ENCODE results near the gene ADCY9.

ADCY9 gene

GRCh38 chr16:4025428-4025827 is 90.8 kb downstream of the ADCY9 start:
- no peak for DNase-seq

DNA sequence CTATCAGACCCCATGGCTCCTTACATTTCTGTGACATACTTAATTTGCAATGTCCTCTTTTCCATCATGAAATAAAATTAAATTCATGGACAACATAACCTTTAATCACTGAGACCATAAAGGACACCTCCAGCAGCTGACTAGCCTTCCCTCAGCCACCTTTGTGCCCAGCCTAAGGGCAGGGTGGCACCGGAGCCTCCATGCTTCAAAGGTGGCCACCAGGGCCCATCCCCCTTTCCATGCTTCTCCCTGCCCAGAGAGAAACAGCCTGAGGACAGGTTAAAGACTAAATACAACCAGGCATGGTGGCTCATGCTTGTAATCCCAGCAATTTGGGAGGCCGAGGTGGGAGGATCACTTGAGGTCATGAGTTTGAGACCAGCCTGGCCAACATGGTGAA is 94.3 kb downstream of the ADCY9 start:
- DNase-seq = no peak

DNA sequence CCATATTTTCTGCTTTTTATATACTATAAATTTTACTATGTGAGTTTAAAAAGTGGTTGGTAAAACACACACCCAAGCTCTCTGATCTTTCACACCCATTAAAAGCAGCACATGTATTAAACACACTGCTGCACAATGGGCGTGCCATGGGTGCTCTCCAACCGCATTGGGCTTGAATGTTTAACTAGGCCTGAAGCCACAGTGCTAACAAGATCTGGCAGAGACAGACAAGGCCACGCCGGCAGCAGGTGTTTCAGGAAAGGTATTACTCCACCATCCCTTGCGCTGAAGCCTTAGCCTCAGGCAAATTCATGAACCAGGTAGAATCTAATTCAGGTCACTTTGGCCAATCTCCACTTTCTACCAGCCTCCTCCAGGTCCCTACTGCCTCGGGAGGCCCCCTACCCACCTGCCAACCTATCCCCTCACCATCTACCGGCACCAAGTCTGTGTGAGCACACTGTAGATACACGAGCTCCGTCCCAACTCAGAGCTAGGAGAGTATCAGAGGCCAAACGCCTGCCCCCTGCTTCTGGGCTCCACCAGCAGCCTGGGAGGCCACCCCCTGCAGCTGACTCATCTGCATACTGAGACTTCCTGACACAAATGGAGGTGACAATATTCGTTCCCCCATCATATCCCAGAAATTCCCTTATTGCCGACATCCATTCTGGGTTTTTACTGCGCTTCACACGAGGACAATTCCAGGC is 95.0 kb downstream of the ADCY9 start:
- DNase-seq = no peak

DNA sequence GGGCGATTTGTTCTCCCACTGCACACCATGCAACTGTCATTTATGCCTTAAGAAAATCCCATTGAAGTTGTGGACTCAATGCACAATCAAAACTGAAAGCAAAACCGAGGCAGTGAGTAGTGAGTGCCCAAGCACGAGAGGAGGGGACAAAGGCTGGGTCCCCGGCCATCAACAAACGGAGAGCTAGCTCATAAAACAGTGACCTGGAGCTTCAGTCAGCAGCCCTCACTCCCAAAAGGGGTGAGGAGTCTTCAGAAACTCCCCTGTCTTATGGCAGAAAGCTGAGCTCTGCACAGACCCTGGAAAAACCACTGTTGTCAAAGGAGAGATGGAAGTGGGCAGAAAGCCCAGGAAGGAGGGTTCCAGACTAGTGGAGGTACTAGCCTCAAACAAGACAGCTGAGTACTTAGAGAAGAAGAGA is 96.9 kb downstream of the ADCY9 start:
- DNase-seq = no peak

- DNase-seq = no peak
Measured at GRCh38 chr16:4018391-4018790, 97.9 kb downstream of the ADCY9 start.

- no peak for DNase-seq
Measured at GRCh38 chr16:4017807-4018206, 98.4 kb downstream of the ADCY9 start.

DNA sequence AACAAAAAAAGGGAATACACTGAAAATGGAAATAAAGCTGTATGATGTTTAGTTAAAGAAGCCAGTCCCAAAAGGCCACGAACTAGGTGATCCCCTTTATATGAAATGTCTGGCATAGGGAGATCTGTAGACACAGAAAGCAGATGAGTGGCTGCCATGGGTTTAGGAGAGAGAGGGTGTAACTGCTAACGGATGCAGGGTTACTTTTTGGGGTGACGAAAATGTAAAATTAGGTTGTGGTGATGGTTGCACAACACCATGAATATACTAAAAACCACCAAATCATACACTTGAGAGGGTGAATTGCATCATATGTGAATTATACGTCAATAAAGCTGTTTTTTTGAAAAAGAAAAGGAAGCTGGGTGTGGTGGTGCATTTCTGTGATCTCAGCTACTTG is 99.6 kb downstream of the ADCY9 start:
- DNase-seq = no peak

DNA sequence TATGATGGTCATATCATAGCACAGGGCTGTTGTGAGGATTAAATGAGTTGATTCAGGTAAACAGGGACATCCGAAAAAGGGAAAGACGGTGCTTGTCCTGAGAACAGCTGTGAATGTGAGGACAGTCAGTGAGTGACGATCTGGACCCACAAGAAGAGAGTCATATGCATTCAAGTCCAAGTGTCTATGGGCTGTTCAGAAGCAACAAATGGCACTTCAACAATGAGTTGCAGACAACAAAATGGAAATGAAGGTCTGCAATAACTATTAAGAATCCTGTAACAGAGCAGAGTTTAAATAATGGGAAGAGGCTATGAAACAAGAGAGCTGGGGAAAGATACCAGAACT is 100.3 kb downstream of the ADCY9 start:
- DNase-seq = no peak

- no peak for DNase-seq
Measured at GRCh38 chr16:4015275-4016004, 100.8 kb downstream of the ADCY9 start.

GRCh38 chr16:4011940-4012629 is 104.2 kb downstream of the ADCY9 start:
- DNase-seq = no peak

- DNase-seq = no peak
Measured at GRCh38 chr16:4011225-4011939, 104.9 kb downstream of the ADCY9 start.

DNA sequence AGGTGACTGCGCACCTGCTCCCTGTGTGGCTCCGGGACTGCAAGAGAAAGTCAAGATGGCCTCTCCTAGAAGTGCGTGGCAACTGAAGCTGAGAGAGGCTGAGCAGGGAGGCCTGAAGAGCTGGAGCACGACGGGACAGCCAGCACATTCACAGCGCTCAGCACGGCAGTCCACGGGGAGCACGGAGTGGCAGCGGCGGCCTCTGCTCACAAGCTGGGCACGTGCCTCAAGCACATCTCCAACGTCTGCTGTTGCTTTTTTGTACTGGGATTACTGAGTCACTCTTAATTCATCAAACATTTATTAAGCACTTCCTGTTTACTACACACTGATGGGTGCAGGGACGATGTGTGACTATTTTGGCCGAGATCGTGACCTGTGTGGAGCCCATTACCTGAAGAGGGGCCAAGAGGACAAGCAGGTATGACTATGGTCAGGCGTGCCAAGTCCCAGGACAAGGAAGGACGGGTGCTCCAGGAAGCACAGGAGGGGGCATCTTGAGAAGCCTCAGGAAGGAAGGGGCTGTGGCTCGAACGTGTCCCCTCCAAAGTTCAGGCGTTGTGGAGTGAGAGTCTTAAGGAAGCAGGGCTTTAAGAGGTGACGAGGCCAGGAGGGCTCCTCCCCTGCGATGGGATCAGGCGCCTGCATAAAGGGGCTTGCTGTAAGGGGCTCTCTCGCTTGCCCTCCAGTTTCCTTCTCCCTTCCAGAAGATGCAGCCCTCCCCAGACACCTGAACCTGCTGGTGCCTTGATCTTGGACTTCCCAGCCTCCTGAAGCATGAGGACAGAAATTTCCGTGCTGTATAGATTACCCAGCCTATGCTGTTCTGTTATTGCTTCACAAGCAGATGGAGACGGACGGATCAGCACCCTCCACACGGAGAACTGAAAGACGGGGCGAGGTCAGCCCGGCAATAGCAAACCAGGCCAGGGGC is 105.8 kb downstream of the ADCY9 start:
- no peak for DNase-seq

DNA sequence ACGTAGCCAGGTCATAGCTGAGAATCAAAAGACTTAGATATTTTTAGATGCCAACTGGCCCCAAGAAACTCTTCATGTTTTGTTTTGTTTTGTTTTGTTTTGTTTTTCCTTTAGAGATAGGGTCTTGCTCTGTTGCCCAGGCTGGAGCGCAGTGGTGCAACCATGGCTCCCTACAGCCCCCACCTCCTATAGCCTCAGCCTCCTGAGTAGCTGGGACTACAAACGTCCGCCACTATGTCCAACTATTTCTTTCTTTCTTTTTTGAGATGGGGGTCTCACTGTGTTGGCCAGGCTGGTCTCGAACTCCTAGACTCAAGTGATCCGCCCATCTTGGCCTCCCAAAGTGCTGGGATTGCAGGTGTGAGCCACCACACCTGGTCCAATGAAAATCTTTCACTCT is 107.1 kb downstream of the ADCY9 start:
- DNase-seq = no peak

- no peak for DNase-seq
Measured at GRCh38 chr16:4008116-4008515, 108.1 kb downstream of the ADCY9 start.

DNA sequence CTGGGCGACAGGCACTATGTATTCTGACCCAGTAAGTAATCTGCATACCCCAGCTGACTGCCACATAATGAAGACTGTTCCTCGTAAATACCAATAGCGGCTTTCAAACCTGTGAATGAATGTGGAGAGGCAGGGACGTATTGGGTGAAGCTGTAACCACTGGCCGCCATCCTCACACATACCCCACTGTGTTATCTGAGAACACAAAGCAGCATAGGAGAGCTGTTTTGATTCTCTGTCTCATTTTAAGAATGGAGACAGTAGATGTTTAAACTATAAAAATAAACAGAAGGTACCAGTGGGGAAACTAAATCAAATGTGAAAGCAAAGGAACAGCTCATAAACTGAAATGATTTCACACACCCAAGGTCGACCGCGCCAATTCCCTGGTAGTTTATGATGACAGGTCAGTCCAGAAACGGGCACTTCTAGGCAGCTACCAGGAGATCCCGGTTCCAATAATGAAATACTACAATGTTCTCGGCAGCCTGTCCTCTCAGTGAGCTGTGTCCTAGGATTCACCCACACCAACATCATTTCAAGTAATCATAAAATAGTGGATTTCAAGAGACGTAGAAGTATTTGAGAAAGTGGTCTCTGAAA is 109.7 kb downstream of the ADCY9 start:
- DNase-seq = no peak

DNA sequence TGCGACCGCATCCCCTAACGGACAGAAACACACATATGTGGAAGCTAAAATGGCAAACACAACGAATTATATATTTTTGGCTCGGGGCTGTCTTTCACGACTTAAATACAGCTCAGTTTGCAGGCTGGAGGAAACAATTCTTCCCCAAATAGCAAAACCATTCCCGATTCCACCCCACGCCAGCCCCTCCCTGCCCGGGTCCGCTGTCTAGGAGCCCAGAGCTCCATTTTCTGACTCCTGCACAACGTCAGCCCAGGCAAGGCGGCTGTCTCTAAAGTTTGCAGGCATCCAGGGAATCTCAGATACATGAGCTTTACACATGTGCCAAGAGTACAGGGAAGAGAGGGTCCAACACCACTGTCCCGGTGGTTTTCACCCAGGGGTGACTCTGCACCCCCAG is 110.5 kb downstream of the ADCY9 start:
- DNase-seq = no peak

- DNase-seq = no peak
Measured at GRCh38 chr16:4005281-4005680, 111.0 kb downstream of the ADCY9 start.

GRCh38 chr16:4004206-4004605 is 112.0 kb downstream of the ADCY9 start:
- DNase-seq = no peak

- DNase-seq = no peak
Measured at GRCh38 chr16:4003576-4003975, 112.7 kb downstream of the ADCY9 start.

DNA sequence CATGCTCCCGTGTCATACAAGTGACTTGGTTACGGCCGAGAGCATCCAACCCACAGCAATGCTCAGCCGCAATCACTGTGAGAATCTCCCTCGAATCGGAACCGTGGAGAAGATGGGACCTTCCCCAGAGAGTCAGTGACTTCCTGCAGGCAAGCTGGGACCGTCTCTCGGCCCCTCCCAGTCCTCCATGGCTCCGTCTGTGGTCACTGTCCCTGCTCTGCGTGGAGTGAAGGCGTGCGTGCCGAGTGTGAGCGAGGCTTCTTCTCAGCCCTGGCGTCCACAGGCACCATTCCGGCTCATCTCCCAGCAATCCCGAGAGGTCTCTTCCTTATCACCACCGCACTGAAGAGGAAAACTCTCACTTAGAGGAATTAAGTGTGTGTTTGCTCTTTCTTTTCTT is 113.1 kb downstream of the ADCY9 start:
- no peak for DNase-seq

- DNase-seq = no peak
Measured at GRCh38 chr16:4002121-4002520, 114.1 kb downstream of the ADCY9 start.
